ENCODE data around the gene SMARCB1. TPM values are rescaled to one million over a fixed set of nuclear protein-coding genes. Genes with fewer than 3 reads are reported as not detected.

The SMARCB1 gene
- total RNA-seq, 1 experiment from 2014 or later = 136 TPM

- Histone ChIP-seq H2BK5ac (ENCODE audit: insufficient read length, low read length) (no peak overlapping the region), H2BK120ac (ENCODE audit: low read depth, low read length, poor library complexity, severe bottlenecking) (no peak overlapping the region), H3K23ac (ENCODE audit: insufficient read length, low read depth, low read length) (no peak overlapping the region), H2AFZ (ENCODE audit: low read length) (no peak overlapping the region), H2AK5ac (ENCODE audit: insufficient read length, low read length) (no peak overlapping the region), H3K23me2 (ENCODE audit: insufficient read length, low read depth, low read length, poor library complexity, severe bottlenecking) (no peaks in the 10 kb centered on the region), H3K56ac (ENCODE audit: insufficient read length, low read depth, low read length) (no peak overlapping the region), H3K27me3 (ENCODE audit: insufficient read depth, low read length) (peaks cover under 1% of the 10 kb centered on the region; the same call in 1 of the 2 replicates), H4K5ac (ENCODE audit: insufficient read length, low read depth, low read length) (no peak overlapping the region), H2BK20ac (ENCODE audit: low read depth, low read length, poor library complexity, severe bottlenecking) (no peak overlapping the region), H4K91ac (ENCODE audit: insufficient read length, low read depth, low read length) (no peak overlapping the region), H3K4me1 (ENCODE audit: insufficient read depth, low read length) (no peaks in the 10 kb centered on the region), H3T11ph (ENCODE audit: low read length) (no peak overlapping the region), H3K4ac (ENCODE audit: low read depth, low read length) (no peak overlapping the region), H3K27ac (ENCODE audit: insufficient read length, low read depth, low read length) (no peak overlapping the region), H2BK15ac (ENCODE audit: low read depth, low read length) (no peak overlapping the region), H3K18ac (ENCODE audit: insufficient read length, low read depth, low read length) (no peak overlapping the region), H3K9ac (ENCODE audit: extremely low read depth, insufficient read length, low read length) (no peak overlapping the region), H4K8ac (replicated peaks; ENCODE audit: insufficient read length, low read depth, low read length) (no peak overlapping the region), H4K20me1 (ENCODE audit: control insufficient read depth, insufficient read depth, insufficient read length) (no peaks in the 10 kb centered on the region), H3K4me2 (ENCODE audit: insufficient read depth, insufficient read length, low read length) (no peak overlapping the region), H3K9me3 (ENCODE audit: control insufficient read depth, low read depth, low read length) (no peaks in the 10 kb centered on the region), H2BK12ac (ENCODE audit: insufficient read length, low read depth, low read length) (no peak overlapping the region), H3K14ac (ENCODE audit: insufficient read depth, low read length) (no peak overlapping the region; the same call in 1 of the 2 replicates), H3K79me2 (ENCODE audit: insufficient read depth, low read length) (no peaks in the 10 kb centered on the region), H3K79me1 (ENCODE audit: insufficient read depth, low read depth, low read length, poor library complexity, severe bottlenecking) (no peaks in the 10 kb centered on the region)
- H3K4me3 Mint-ChIP-seq = no peak overlapping the region
- TF ChIP-seq, protein P1, sequence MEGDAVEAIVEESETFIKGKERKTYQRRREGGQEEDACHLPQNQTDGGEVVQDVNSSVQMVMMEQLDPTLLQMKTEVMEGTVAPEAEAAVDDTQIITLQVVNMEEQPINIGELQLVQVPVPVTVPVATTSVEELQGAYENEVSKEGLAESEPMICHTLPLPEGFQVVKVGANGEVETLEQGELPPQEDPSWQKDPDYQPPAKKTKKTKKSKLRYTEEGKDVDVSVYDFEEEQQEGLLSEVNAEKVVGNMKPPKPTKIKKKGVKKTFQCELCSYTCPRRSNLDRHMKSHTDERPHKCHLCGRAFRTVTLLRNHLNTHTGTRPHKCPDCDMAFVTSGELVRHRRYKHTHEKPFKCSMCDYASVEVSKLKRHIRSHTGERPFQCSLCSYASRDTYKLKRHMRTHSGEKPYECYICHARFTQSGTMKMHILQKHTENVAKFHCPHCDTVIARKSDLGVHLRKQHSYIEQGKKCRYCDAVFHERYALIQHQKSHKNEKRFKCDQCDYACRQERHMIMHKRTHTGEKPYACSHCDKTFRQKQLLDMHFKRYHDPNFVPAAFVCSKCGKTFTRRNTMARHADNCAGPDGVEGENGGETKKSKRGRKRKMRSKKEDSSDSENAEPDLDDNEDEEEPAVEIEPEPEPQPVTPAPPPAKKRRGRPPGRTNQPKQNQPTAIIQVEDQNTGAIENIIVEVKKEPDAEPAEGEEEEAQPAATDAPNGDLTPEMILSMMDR (conservative IDR thresholded peaks at IDR 0.05) = no peak
- peaks cover 5 to 16% of the 10 kb centered on the region in 2 experiments; a peak in 3 of 4 replicates for H3K4me1 Mint-ChIP-seq
- no peak overlapping the region for H3K27ac Mint-ChIP-seq
- peaks cover 25% of the 10 kb centered on the region for H3K27me3 Mint-ChIP-seq (ENCODE audit: low read depth)
- no CpG with 5 or more reads among the region's 16 CpGs for WGBS (ENCODE audit: extremely low coverage, insufficient read length, low lambda C conversion rate)
- no peak for DNase-seq
- H3K9me3 Mint-ChIP-seq = no peaks in the 10 kb centered on the region
- H3K36me3 Mint-ChIP-seq (ENCODE audit: insufficient read depth in 1 of 3, low read depth in 3 of 3) = no peaks in the 10 kb centered on the region
Measured at GRCh38 chr22:23779083-23779482, 7.7 kb upstream of the SMARCB1 start.
